Breast epithelium (tissue), 4 donors: ENCODE measurements around the gene RPRD2. TPM values are rescaled to one million over a fixed set of nuclear protein-coding genes. Genes with fewer than 3 reads are reported as not detected.

Experiments
- DNase-seq, 2 donors: peaks; one replicate each; pipeline ENCODE4 v3.0.0-alpha.2; 2019; ENCODE audit warnings: low spot score in 2 of 2
- H3K27ac ChIP-seq, 2 donors: fragments of 200-600 bp; sonication (generic) in 1 of 2; one replicate each; pipeline ENCODE4 v1.5.1; 2016 to 2019; ENCODE audit warnings: mild to moderate bottlenecking in 1 of 2
- H3K27me3 ChIP-seq, 2 donors: fragments of 200-600 bp; sonication (generic) in 1 of 2; one replicate each; pipeline versions ENCODE4 v1.5.1 to v1.6.0; 2017 to 2019; ENCODE audit warnings: control low read depth in 1 of 2, mild to moderate bottlenecking in 1 of 2
- H3K36me3 ChIP-seq: fragments of 200-600 bp; one replicate; pipeline ENCODE4 v1.5.1; 2019
- H3K4me1 ChIP-seq, 2 donors: fragments of 200-600 bp; sonication (generic); one replicate each; pipeline ENCODE4 v1.5.1; 2016 to 2019; ENCODE audit warnings: control low read depth in 1 of 2
- H3K4me3 ChIP-seq, 3 donors: fragments of 200-600 bp; sonication (generic); 1 replicate in 2 of 3; 2 replicates in 1 of 3; pipeline ENCODE4 v1.5.1; 2016 to 2019; ENCODE audit warnings: mild to moderate bottlenecking in 3 of 3, moderate library complexity in 2 of 3
- H3K9me3 ChIP-seq, 2 donors: fragments of 200-600 bp; sonication (generic) in 1 of 2; one replicate each; pipeline ENCODE4 v1.5.1; 2016 to 2019; ENCODE audit warnings: control low read depth in 1 of 2
- POLR2A ChIP-seq: fragments of 450-650 bp; IDR thresholded peaks from one replicate; pipeline ENCODE4 v1.6.1; 2016; ENCODE audit warnings: antibody characterized with exemption, mild to moderate bottlenecking, moderate library complexity
- POLR2AphosphoS5 ChIP-seq, 3 donors: sonication (generic); formaldehyde crosslinking; IDR thresholded peaks; one replicate each; pipeline ENCODE4 v1.6.1; 2017; ENCODE audit warnings: antibody characterized with exemption in 3 of 3
- intact Hi-C: fragments of 100-400 bp; cut with DNase I; formaldehyde crosslinking; loops from one replicate; pipeline ENCODE4 v1.15.1; 2023; ENCODE audit warnings: low total_unique reads
- total RNA-seq, 3 donors: library from RNA; depleted of rRNA; stranded (reverse); fragments of >200 nt; gene quantifications; one replicate each; pipeline ENCODE4 v1.1.0, GENCODE V29; 2016
- TF ChIP-seq, protein P1 (sequence below), 3 donors: fragments of 450-650 bp; IDR thresholded peaks; one replicate each; pipeline ENCODE4 v1.5.1; 2016 to 2017; ENCODE audit warnings: antibody characterized with exemption in 3 of 3, mild to moderate bottlenecking in 3 of 3, moderate library complexity in 3 of 3

The RPRD2 gene
- total RNA-seq, 3 donors from 2014 or later: 19.4 to 26.5 (median 20.3) TPM

DNA sequence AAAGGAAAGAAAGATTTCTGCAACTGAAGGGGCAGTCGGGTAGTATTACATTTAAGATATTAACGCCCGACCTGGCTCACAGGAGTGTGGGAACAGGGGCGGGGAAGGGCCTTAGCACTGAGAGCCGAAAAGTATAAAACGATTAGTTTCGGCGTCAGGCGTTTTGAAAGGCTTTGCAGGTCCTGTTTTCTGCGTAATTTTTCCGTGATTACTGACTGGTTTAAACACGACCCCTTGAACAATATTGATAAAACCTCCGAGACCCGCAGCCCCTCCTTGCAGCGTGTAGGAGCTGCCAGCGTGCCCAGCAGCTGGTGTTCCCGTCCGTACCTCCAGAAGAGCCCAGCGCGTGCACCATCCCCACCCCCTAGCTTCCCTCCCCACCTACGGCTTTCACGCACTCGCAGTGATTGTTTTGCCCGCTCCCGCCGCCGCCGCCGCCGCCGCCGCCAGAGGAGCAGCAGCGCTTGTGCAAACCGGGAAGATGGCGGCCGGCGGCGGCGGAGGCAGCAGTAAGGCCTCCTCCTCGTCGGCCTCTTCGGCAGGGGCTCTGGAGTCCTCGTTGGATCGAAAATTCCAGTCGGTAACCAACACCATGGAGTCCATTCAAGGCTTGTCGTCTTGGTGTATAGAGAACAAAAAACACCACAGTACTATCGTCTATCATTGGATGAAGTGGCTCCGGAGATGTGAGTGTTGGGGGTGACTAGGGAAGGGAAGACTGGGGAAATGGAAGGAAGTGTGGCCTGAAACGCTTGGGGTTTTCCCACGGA, 470 bp downstream of the RPRD2 start:
- Histone ChIP-seq H3K27me3 (no peaks in the 10 kb centered on the region), H3K36me3 (no peaks in the 10 kb centered on the region), H3K4me3 (peak overlapping the region; percentile 79 to 81 (median 79)), H3K4me1 (no peaks in the 10 kb centered on the region), H3K9me3 (no peaks in the 10 kb centered on the region), H3K27ac (peak overlapping the region; percentile 96 to 97)
- intact Hi-C loops: no loop called here
- TF ChIP-seq POLR2AphosphoS5 (IDR thresholded peaks at IDR 0.05) (peak in 2 of 3 donors; percentile 38 to 45), POLR2A (peak; percentile 17)
- TF ChIP-seq, protein P1, sequence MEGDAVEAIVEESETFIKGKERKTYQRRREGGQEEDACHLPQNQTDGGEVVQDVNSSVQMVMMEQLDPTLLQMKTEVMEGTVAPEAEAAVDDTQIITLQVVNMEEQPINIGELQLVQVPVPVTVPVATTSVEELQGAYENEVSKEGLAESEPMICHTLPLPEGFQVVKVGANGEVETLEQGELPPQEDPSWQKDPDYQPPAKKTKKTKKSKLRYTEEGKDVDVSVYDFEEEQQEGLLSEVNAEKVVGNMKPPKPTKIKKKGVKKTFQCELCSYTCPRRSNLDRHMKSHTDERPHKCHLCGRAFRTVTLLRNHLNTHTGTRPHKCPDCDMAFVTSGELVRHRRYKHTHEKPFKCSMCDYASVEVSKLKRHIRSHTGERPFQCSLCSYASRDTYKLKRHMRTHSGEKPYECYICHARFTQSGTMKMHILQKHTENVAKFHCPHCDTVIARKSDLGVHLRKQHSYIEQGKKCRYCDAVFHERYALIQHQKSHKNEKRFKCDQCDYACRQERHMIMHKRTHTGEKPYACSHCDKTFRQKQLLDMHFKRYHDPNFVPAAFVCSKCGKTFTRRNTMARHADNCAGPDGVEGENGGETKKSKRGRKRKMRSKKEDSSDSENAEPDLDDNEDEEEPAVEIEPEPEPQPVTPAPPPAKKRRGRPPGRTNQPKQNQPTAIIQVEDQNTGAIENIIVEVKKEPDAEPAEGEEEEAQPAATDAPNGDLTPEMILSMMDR (IDR thresholded peaks at IDR 0.05): no peak
- DNase-seq: peak; percentile 69 to 80

DNA sequence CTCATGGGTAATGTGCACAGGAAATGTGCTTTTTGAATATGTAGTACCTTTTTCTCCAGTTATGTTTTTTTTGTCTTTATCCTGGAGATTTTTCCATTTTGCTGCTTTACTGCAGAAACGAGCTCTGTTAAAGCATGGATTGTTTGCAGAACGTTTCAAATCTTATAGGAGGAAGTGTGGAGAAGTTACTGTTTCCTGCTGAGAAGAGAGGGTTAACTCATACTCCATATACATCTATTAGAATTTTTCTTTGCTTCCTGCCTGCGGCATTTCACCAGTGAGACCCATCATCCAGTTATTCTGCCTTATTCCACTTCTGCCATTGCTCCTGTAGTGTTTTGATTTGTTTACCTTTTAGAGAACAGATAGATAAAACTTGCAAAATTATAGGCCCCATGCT, 2.0 kb downstream of the RPRD2 start:
- no peak for DNase-seq
- TF ChIP-seq POLR2A: no peak
- TF ChIP-seq, protein P1 (IDR thresholded peaks at IDR 0.05): no peak
- no peak for TF ChIP-seq POLR2AphosphoS5 (IDR thresholded peaks at IDR 0.05)
- no peaks in the 10 kb centered on the region for H3K4me1 ChIP-seq
- intact Hi-C loops: no loop called here
- H3K4me3 ChIP-seq: peak overlapping the region; percentile 79 to 81 (median 79)
- H3K27me3 ChIP-seq: no peaks in the 10 kb centered on the region
- H3K27ac ChIP-seq: peak overlapping the region; percentile 96 to 97
- H3K9me3 ChIP-seq: no peaks in the 10 kb centered on the region
- no peaks in the 10 kb centered on the region for H3K36me3 ChIP-seq

DNA sequence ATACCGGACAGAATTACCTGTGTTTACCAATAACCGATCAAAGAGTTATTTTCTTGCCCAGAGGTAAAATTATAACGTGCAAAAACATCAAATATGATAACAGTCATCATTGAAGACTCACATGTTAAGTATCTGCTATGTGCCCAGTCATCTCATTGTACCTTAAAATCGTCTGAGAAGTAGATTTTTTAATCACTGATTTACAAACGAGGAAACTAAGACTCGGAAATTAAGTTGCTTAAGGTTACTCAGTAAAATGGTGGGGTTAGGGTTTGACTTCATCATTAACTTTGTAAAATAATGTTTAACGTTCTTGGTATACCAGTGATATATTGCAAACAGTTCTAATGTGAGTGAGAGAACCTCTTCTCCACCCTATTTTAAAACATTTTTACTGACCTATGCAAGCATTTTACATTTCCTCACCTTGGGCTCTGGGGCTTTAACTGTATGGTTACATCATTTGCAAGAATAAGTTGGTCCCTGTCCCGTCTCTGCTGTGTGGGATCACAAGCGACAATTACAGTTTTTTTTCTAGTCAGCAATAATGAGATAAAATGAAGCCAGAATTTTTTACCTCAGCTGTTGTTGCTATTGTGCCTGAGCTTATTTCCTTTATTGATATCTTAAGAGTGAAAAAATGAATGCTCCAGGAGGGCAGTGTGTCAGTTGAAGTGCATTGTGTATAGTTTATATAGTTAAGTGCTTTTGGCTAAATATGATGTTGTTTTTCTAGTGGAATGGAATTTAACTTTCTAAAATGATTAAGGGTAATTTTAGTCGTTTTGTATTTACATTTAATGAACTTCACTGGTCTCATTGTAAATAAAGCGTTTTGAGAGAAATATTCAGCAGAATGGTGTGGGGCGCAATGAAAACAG, 2.7 kb downstream of the RPRD2 start:
- H3K36me3 ChIP-seq: no peaks in the 10 kb centered on the region
- DNase-seq: no peak
- no peaks in the 10 kb centered on the region for H3K27me3 ChIP-seq
- no peaks in the 10 kb centered on the region for H3K4me1 ChIP-seq
- H3K9me3 ChIP-seq: no peaks in the 10 kb centered on the region
- intact Hi-C loops: no loop called here
- H3K4me3 ChIP-seq: peak overlapping the region; percentile 79 to 81 (median 79)
- H3K27ac ChIP-seq: peak overlapping the region; percentile 96 to 97
- TF ChIP-seq POLR2A (no peak), POLR2AphosphoS5 (IDR thresholded peaks at IDR 0.05) (no peak)
- TF ChIP-seq, protein P1 (IDR thresholded peaks at IDR 0.05): no peak

GRCh38 chr1:150371110-150371509, 7.2 kb downstream of the RPRD2 start:
- no peak overlapping the region for H3K4me3 ChIP-seq
- no peaks in the 10 kb centered on the region for H3K36me3 ChIP-seq
- intact Hi-C loops: no loop called here
- DNase-seq: no peak
- no peaks in the 10 kb centered on the region for H3K4me1 ChIP-seq
- TF ChIP-seq, protein P1 (IDR thresholded peaks at IDR 0.05): no peak
- no peak for TF ChIP-seq POLR2A
- TF ChIP-seq POLR2AphosphoS5 (IDR thresholded peaks at IDR 0.05): no peak
- H3K27ac ChIP-seq: no peak overlapping the region
- H3K9me3 ChIP-seq: no peaks in the 10 kb centered on the region
- H3K27me3 ChIP-seq: no peaks in the 10 kb centered on the region

DNA sequence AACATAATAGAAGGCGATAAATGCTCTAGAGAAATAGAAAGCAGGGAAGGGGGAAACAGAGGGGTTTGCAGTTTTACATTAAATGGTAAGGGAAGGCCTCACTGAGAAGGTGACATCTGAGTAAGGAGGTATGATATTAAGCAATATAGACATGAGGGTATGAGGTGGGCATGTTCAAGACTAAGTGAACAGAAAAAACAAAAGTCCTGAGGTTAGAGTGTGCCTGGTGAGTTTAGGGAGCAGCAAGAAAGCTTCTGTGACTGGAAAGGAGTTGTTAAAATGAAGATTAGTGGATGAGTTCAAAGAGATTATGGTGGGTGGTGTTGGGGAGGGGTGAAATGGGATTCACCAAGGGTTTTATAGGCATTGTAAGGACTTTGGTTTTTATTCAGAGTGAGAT, 8.6 kb downstream of the RPRD2 start:
- TF ChIP-seq, protein P1 (IDR thresholded peaks at IDR 0.05): no peak
- no peak for TF ChIP-seq POLR2A
- no peak for DNase-seq
- intact Hi-C loops: no loop called here
- no peaks in the 10 kb centered on the region for H3K4me1 ChIP-seq
- no peaks in the 10 kb centered on the region for H3K27me3 ChIP-seq
- H3K9me3 ChIP-seq: no peaks in the 10 kb centered on the region
- H3K36me3 ChIP-seq: no peaks in the 10 kb centered on the region
- no peak overlapping the region for H3K27ac ChIP-seq
- no peak overlapping the region for H3K4me3 ChIP-seq
